Measurements from ENCODE around the gene RPS6KA5.
"Not testable (repeated sequence)": the region's sequence is repeated elsewhere in the genome, so short reads cannot be mapped to it uniquely, and the experiment has no call there.

The RPS6KA5 gene

GRCh38 chr14:90849787-90850444, 210.5 kb downstream of the RPS6KA5 start:
- H3K27me3 Mint-ChIP-seq (ENCODE audit: low read depth), result no peaks in the 10 kb centered on the region
- H3K4me3 Mint-ChIP-seq, result no peak overlapping the region
- no peaks in the 10 kb centered on the region for H3K4me1 Mint-ChIP-seq
- no peaks in the 10 kb centered on the region for H3K36me3 Mint-ChIP-seq (ENCODE audit: low read depth)
- peak overlapping the region in 1 of 3 experiments; percentile 5 for H3K27ac Mint-ChIP-seq
- no peak for TF ChIP-seq CTCF (IDR thresholded peaks at IDR 0.05; ENCODE audit: unreplicated experiment in 3 of 3)
- H3K9me3 Mint-ChIP-seq, result no peaks in the 10 kb centered on the region

- Mint-ChIP-seq H3K4me3 (no peak overlapping the region), H3K9me3 (no peaks in the 10 kb centered on the region), H3K27ac (peak overlapping the region in 1 of 3 experiments; percentile 5), H3K36me3 (ENCODE audit: low read depth) (no peaks in the 10 kb centered on the region), H3K27me3 (ENCODE audit: low read depth) (no peaks in the 10 kb centered on the region), H3K4me1 (no peaks in the 10 kb centered on the region)
- TF ChIP-seq CTCF (IDR thresholded peaks at IDR 0.05; ENCODE audit: unreplicated experiment in 3 of 3), result no peak
These were observed 211.3 kb downstream of the RPS6KA5 start for GRCh38 chr14:90848944-90849731.

- H3K27me3 Mint-ChIP-seq (ENCODE audit: low read depth), result no peaks in the 10 kb centered on the region
- H3K27ac Mint-ChIP-seq, result no peak overlapping the region
- TF ChIP-seq CTCF (IDR thresholded peaks at IDR 0.05; ENCODE audit: unreplicated experiment in 3 of 3), result no peak
- H3K4me1 Mint-ChIP-seq, result peaks cover 4% of the 10 kb centered on the region
- no peaks in the 10 kb centered on the region for H3K36me3 Mint-ChIP-seq (ENCODE audit: low read depth)
- H3K4me3 Mint-ChIP-seq, result no peak overlapping the region
- H3K9me3 Mint-ChIP-seq, result no peaks in the 10 kb centered on the region
These were observed 213.9 kb downstream of the RPS6KA5 start for GRCh38 chr14:90846511-90846910.

GRCh38 chr14:90844321-90844720, 216.1 kb downstream of the RPS6KA5 start:
- Mint-ChIP-seq H3K36me3 (ENCODE audit: low read depth) (no peaks in the 10 kb centered on the region), H3K27me3 (ENCODE audit: low read depth) (no peaks in the 10 kb centered on the region), H3K27ac (no peak overlapping the region), H3K9me3 (no peaks in the 10 kb centered on the region), H3K4me1 (peaks cover 7% of the 10 kb centered on the region), H3K4me3 (no peak overlapping the region)
- no peak for TF ChIP-seq CTCF (IDR thresholded peaks at IDR 0.05; ENCODE audit: unreplicated experiment in 3 of 3)

- TF ChIP-seq CTCF (IDR thresholded peaks at IDR 0.05; ENCODE audit: unreplicated experiment in 3 of 3), result no peak
- no peaks in the 10 kb centered on the region for H3K36me3 Mint-ChIP-seq (ENCODE audit: low read depth)
- no peak overlapping the region for H3K4me3 Mint-ChIP-seq
- peak overlapping the region in 1 of 3 experiments; percentile 76 for H3K27ac Mint-ChIP-seq
- H3K27me3 Mint-ChIP-seq (ENCODE audit: low read depth), result no peaks in the 10 kb centered on the region
- peaks cover 11% of the 10 kb centered on the region for H3K4me1 Mint-ChIP-seq
- H3K9me3 Mint-ChIP-seq, result no peaks in the 10 kb centered on the region
These were observed 217.7 kb downstream of the RPS6KA5 start for GRCh38 chr14:90842726-90843125.

DNA sequence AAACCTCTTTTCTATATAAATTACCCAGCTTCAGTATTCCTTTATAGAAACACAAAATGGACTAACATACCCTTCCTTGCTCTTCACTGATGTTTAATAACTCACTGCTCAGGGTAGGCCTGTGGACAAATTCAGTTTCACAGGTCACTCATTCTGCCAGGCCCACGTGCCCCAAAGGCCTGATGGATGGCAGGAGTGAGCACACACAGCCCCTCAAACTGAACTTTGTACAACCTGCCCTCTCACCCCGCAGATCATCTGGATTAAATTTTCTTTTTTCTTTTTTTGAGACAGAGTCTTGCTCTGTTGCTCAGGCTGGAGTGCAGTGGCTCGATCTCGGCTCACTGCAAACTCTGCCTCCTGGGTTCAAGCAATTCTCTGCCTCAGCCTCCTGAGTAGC, 219.8 kb downstream of the RPS6KA5 start:
- H3K36me3 Mint-ChIP-seq (ENCODE audit: low read depth); H3K9me3 Mint-ChIP-seq; H3K27ac Mint-ChIP-seq; H3K27me3 Mint-ChIP-seq (ENCODE audit: low read depth); H3K4me3 Mint-ChIP-seq: not testable (repeated sequence)
- peaks cover 11% of the 10 kb centered on the region for H3K4me1 Mint-ChIP-seq

Measured in nephron (organoid).